ENCODE data around the gene BABAM2.
A peak's percentile ranks its signal among the peaks of the same experiment; 100 is the strongest.

The BABAM2 gene

DNA sequence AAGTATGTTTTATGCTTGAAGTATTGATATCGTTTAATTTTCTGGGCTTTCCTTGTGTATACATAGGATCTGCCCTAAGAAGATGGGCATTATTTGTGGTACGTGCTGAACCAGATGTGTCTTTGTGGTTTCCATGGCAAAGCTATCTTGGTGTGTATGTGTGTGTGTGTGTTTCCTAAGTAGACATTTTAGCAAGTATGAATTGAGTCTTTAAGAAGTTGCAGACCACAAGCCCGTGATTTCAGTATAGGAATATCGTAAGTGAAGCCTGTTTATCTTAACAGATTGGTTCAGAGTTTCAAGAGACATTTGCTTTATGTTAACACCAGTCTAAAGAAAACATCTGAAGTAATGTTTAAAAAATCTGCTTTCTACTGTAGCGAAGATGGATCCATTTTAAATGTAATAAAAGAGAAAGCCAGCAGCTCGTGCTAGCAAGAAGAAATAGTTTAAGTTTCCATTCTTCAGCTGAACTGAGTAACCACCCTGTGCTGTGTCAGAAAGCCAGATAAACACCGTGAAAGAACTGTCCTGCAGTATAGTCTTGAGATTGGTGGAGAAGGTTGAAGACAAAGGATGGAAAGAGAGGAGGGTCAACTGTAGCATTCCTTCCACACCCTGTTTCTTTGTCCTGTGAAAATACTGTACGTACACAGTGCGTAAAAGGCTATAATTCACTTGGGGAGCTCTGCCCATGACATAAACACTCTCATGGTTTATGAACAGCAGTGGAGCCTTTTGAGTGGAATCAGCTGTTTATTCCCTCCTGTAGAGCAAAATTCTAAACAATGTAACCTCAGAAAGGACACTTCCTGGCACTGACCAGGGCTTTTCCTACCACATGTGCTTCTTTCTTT lies 410.2 kb downstream of the BABAM2 start:
- peak; percentile 5 for DNase-seq (ENCODE audit: low read depth)
- no peak overlapping the region for H3K4me3 ChIP-seq (ENCODE audit: control insufficient read depth, low read depth, low read length)
- TF ChIP-seq, protein P1, sequence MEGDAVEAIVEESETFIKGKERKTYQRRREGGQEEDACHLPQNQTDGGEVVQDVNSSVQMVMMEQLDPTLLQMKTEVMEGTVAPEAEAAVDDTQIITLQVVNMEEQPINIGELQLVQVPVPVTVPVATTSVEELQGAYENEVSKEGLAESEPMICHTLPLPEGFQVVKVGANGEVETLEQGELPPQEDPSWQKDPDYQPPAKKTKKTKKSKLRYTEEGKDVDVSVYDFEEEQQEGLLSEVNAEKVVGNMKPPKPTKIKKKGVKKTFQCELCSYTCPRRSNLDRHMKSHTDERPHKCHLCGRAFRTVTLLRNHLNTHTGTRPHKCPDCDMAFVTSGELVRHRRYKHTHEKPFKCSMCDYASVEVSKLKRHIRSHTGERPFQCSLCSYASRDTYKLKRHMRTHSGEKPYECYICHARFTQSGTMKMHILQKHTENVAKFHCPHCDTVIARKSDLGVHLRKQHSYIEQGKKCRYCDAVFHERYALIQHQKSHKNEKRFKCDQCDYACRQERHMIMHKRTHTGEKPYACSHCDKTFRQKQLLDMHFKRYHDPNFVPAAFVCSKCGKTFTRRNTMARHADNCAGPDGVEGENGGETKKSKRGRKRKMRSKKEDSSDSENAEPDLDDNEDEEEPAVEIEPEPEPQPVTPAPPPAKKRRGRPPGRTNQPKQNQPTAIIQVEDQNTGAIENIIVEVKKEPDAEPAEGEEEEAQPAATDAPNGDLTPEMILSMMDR (conservative IDR thresholded peaks at IDR 0.05; ENCODE audit: control insufficient read depth, insufficient read depth, low read depth, low read length) = no peak

DNA sequence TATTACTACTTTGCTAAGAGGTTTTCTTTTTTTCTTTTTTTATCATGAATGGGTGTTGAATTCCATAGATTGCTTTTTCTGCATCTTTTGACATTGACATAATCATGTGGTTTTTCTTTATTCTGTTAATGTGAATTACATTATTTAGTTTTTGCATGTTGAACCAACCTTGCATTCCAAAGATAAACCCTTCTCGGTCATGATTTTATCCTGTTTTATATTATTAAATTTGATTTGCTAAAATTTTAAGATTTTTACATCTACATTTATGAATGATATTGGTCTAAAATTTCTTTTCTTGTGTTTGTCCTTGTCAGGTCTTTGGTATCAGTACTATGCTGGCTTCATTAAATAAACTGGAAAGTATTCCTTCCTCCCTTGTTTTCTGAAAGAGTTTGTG lies 414.7 kb downstream of the BABAM2 start:
- TF ChIP-seq, protein P1 (conservative IDR thresholded peaks at IDR 0.05; ENCODE audit: control insufficient read depth, insufficient read depth, low read depth, low read length) = no peak

DNA sequence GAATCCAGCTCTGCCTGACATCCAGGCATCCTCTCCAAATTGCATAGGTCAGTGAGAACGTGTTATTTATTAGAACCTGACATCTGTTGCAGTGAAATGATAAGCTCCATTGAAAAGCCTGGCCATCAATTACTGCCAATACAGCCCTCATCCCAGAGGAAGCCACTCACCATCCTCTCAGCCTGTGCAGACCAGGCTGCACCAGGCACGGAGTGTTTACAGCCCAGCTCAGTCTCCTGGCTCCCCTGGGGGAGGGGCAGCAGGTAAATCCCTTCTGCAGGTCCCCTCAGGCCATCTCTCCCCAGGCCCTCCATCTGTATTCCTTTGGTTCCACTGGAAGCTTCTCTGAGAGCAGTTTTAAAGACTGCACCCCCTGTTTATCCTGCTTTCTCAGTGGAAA lies 419.6 kb downstream of the BABAM2 start:
- TF ChIP-seq, protein P1 (conservative IDR thresholded peaks at IDR 0.05; ENCODE audit: control insufficient read depth, insufficient read depth, low read depth, low read length) = no peak
- no peak for DNase-seq (ENCODE audit: low read depth)

More for the DNA sequence above, 414.7 kb downstream of the BABAM2 start:
- DNase-seq (ENCODE audit: low read depth) = no peak
- no peak overlapping the region for H3K4me3 ChIP-seq (ENCODE audit: control insufficient read depth, low read depth, low read length)

DNA sequence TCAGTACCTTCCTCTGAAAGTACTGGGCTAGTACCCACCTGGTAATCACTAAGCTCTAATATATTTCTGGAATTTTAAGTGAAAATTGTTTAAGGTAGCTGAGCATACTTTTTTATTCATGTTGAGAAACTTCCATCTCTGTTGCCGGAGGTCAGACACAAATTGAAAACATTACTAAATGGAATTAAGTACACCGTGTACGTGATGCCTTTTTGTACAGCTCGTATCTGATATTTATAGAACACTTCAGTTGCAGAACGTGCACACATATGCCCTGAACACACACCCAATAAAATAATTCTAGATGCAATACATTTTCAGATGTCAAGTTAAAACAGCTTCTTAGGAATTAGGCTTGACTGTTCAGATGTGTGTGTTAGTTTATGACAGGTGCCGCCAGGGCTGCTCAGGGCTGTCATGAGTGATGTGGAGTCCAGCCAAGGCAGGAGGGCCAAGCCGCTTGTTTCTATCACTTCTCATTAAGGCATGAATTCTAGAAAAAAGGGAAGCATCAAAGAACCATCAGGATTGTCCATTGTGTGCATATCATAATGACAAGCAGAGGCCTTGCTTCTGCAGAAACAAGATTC lies 421.2 kb downstream of the BABAM2 start:
- DNase-seq (ENCODE audit: low read depth) = no peak
- H3K4me3 ChIP-seq (ENCODE audit: control insufficient read depth, low read depth, low read length) = no peak overlapping the region
- TF ChIP-seq, protein P1 (conservative IDR thresholded peaks at IDR 0.05; ENCODE audit: control insufficient read depth, insufficient read depth, low read depth, low read length) = no peak

More for the DNA sequence above, 419.6 kb downstream of the BABAM2 start:
- H3K4me3 ChIP-seq (ENCODE audit: control insufficient read depth, low read depth, low read length) = no peak overlapping the region

DNA sequence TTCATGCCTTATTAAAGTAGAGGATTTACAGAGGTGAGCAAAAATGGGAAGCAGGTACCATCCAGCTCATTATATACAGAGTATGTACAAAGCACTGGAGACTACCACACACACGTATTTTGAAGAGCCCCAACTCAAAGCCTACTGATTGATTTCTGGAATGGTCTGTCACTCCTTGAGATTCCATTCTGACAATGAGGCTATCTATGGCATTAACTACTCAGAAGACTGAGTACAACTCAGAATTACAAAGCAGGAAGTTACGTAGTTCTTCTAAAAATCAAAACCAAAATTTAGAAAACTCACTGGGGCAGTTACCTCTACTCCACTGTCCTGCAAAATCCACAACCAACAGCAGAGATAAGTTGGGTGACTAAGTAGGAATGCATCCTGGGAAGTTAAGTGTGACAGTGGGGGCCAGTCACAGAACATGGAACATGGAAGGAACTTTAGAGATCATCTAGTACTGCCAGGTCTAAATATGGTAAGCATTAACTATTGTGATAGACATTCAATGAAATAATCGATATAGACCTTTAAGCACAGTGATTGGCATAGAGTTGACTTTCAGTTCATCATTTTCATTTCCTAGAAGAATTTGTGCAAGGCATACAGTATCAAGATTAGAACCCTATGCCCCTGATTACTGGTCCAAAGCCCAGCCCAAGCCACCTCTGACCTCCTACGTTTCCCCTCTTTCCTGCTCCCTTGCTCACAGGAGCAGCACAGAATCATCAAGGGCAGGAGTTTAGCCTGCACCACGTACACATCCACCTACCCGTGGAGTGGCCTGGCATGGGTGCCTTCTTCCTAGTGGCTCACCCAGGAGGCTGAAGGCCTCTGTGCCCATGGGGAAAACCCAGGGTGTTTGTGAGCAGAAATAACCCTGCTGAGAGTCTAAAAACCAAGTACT lies 422.0 kb downstream of the BABAM2 start:
- TF ChIP-seq, protein P1 (conservative IDR thresholded peaks at IDR 0.05; ENCODE audit: control insufficient read depth, insufficient read depth, low read depth, low read length) = no peak
- DNase-seq (ENCODE audit: low read depth) = no peak
- no peak overlapping the region for H3K4me3 ChIP-seq (ENCODE audit: control insufficient read depth, low read depth, low read length)

DNA sequence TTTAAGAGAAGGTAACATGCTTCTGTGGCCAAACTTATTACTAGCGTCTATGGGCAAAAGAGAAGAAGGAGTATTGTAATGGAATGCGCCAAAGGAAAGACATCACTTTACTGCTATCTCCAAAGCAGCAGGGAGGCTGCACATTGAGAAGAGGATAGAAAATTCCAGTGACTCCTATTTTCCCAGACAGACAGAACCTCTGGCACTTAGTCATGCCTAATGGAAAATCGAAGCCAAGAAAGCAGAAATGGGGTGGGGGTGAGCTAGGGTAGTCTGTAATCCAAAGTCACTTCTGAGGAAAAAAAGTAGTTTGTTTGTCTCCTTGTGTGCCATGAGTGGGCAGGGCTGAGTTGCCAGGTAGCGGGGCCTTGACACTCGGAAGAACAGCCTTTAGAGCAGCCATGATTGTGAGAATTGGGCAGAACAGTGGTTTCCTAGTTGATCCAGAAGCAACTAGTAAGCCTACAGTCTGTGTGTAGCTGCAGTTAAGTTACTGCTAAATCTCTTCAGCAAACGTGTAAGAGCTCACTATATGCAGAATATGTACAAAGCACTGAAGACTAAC lies 422.8 kb downstream of the BABAM2 start:
- TF ChIP-seq, protein P1 (conservative IDR thresholded peaks at IDR 0.05; ENCODE audit: control insufficient read depth, insufficient read depth, low read depth, low read length) = no peak
- no peak for DNase-seq (ENCODE audit: low read depth)
- no peak overlapping the region for H3K4me3 ChIP-seq (ENCODE audit: control insufficient read depth, low read depth, low read length)
